ENCODE measurements around the gene CREBL2.

GRCh38 chr12:12686472-12686871 lies 74.8 kb downstream of the CREBL2 start:
- TF ChIP-seq SRF (IDR thresholded peaks at IDR 0.05; ENCODE audit: low read depth in 2 of 2, low read length in 2 of 2), result no peak
- TF ChIP-seq, protein P1, sequence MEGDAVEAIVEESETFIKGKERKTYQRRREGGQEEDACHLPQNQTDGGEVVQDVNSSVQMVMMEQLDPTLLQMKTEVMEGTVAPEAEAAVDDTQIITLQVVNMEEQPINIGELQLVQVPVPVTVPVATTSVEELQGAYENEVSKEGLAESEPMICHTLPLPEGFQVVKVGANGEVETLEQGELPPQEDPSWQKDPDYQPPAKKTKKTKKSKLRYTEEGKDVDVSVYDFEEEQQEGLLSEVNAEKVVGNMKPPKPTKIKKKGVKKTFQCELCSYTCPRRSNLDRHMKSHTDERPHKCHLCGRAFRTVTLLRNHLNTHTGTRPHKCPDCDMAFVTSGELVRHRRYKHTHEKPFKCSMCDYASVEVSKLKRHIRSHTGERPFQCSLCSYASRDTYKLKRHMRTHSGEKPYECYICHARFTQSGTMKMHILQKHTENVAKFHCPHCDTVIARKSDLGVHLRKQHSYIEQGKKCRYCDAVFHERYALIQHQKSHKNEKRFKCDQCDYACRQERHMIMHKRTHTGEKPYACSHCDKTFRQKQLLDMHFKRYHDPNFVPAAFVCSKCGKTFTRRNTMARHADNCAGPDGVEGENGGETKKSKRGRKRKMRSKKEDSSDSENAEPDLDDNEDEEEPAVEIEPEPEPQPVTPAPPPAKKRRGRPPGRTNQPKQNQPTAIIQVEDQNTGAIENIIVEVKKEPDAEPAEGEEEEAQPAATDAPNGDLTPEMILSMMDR (IDR thresholded peaks at IDR 0.05 in 2 of 3, conservative IDR thresholded peaks at IDR 0.05 in 1 of 3; ENCODE audit: control insufficient read depth in 2 of 3, extremely low read depth in 1 of 3, insufficient read depth in 1 of 3, low read depth in 3 of 3, low read length in 3 of 3), result no peak

Measured in GM12878 (cell line).